ENCODE data around the gene ELOB.
A peak's percentile ranks its signal among the peaks of the same experiment; 100 is the strongest.

The ELOB gene

DNA sequence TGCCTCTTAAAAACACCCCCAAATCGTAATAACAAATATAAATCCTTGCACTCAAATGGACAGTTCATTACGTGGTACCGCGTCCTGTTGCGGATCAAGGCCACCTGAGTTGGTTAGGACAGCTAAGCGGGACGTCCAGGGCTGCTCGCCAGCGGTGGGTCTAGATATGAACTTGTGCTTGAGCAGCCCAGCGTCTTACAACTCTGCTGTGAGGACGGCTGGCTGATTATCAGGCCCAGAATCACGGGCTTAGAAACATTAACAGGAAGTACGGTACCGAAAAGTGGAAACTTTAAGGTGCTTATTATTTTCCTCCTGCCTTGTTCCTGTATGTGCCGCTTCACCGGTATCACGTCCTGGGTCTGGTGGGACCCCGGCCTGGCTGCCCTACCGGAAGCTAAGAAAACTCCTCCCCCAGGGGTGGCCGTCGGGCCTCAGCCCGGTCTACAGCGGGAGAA lies 25.5 kb downstream of the ELOB start:
- DNase-seq = no peak
- peaks cover 48% of the 10 kb centered on the region for H3K36me3 ChIP-seq (ENCODE audit: insufficient read depth, low read length)
- peak overlapping the region; percentile 93 for H3K27ac ChIP-seq (ENCODE audit: low read length)
- ATAC-seq (ENCODE audit: insufficient read depth, low read depth) = peak; percentile 68
- H3K9ac ChIP-seq (ENCODE audit: low read depth, low read length) = peak overlapping the region; percentile 83
- no peak for TF ChIP-seq EZH2 (IDR thresholded peaks at IDR 0.05; ENCODE audit: borderline replicate concordance, low read depth, low read length, severe bottlenecking)
- TF ChIP-seq, protein P1, sequence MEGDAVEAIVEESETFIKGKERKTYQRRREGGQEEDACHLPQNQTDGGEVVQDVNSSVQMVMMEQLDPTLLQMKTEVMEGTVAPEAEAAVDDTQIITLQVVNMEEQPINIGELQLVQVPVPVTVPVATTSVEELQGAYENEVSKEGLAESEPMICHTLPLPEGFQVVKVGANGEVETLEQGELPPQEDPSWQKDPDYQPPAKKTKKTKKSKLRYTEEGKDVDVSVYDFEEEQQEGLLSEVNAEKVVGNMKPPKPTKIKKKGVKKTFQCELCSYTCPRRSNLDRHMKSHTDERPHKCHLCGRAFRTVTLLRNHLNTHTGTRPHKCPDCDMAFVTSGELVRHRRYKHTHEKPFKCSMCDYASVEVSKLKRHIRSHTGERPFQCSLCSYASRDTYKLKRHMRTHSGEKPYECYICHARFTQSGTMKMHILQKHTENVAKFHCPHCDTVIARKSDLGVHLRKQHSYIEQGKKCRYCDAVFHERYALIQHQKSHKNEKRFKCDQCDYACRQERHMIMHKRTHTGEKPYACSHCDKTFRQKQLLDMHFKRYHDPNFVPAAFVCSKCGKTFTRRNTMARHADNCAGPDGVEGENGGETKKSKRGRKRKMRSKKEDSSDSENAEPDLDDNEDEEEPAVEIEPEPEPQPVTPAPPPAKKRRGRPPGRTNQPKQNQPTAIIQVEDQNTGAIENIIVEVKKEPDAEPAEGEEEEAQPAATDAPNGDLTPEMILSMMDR (IDR thresholded peaks at IDR 0.05; ENCODE audit: borderline replicate concordance, extremely low read depth, low read length, poor library complexity, severe bottlenecking) = no peak
- peaks cover 70% of the 10 kb centered on the region for H3K79me2 ChIP-seq (ENCODE audit: insufficient read depth, low read length)
- H3K4me3 ChIP-seq (ENCODE audit: low read depth in 1 of 2, low read length in 2 of 2) = peak overlapping the region; percentile 63 to 65
- peaks cover 43% of the 10 kb centered on the region for H3K4me1 ChIP-seq (ENCODE audit: insufficient read depth, low read length)
- H3K27me3 ChIP-seq (ENCODE audit: insufficient read depth, low read length, poor library complexity) = no peaks in the 10 kb centered on the region
- H3K4me2 ChIP-seq (ENCODE audit: insufficient read depth, low read length) = peak overlapping the region; percentile 76
- no peaks in the 10 kb centered on the region for H3K9me3 ChIP-seq (ENCODE audit: insufficient read depth, low read length, severe bottlenecking)
- peak overlapping the region; percentile 44 for H2AFZ ChIP-seq (ENCODE audit: low read depth, low read length)
- peaks cover 36% of the 10 kb centered on the region for H4K20me1 ChIP-seq (ENCODE audit: insufficient read depth, low read length)

DNA sequence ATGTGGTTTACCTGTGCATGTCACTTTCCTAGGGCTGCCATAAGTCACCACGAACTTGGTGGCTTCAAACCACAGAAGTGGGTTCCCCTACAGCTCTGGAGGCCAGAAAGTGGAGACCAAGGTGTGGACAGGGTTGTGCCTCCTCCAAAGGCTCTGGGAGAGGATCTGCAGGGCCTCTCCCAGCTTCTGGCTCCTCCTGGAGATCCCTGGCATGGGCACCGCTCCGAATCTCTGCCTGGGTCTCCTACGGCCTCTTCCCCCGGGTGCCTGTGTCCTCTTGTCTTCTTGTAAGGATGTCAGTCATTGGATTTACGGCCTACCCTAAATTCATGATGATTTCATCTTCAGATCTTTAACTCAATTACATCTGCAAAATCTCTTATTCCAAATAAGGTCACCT lies 27.1 kb downstream of the ELOB start:
- Histone ChIP-seq H3K27me3 (ENCODE audit: insufficient read depth, low read length, poor library complexity) (no peaks in the 10 kb centered on the region), H3K9ac (ENCODE audit: low read depth, low read length) (no peak overlapping the region), H3K4me1 (ENCODE audit: insufficient read depth, low read length) (peaks cover 28% of the 10 kb centered on the region), H2AFZ (ENCODE audit: low read depth, low read length) (no peak overlapping the region), H3K9me3 (ENCODE audit: insufficient read depth, low read length, severe bottlenecking) (no peaks in the 10 kb centered on the region), H4K20me1 (ENCODE audit: insufficient read depth, low read length) (peaks cover 20% of the 10 kb centered on the region), H3K36me3 (ENCODE audit: insufficient read depth, low read length) (peaks cover 31% of the 10 kb centered on the region), H3K27ac (ENCODE audit: low read length) (no peak overlapping the region), H3K79me2 (ENCODE audit: insufficient read depth, low read length) (peaks cover 53% of the 10 kb centered on the region), H3K4me3 (ENCODE audit: low read depth in 1 of 2, low read length in 2 of 2) (no peak overlapping the region), H3K4me2 (ENCODE audit: insufficient read depth, low read length) (no peak overlapping the region)
- ATAC-seq (ENCODE audit: insufficient read depth, low read depth) = no peak
- no peak for DNase-seq
- no peak for TF ChIP-seq EZH2 (IDR thresholded peaks at IDR 0.05; ENCODE audit: borderline replicate concordance, low read depth, low read length, severe bottlenecking)
- TF ChIP-seq, protein P1 (IDR thresholded peaks at IDR 0.05; ENCODE audit: borderline replicate concordance, extremely low read depth, low read length, poor library complexity, severe bottlenecking) = no peak

DNA sequence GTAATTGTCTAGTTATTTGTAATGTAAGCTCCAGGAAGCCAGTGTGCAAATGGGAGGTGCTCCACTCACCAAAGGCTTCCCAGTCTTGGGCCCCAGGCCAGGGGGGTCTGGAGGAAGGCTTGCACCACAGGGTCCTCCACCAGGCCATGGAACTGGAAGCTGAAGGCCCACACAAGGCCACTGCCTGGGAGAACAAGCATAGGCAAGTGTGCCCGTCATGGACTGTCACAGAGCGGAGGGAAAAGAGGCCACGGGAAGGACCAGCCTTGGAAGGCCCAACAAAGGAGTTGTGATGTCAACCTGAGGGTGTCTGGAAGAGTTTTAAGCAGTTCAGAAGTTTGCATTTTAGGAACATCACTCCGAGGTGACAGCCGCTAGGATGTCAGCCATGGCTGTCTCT lies 27.6 kb downstream of the ELOB start:
- Histone ChIP-seq H3K9me3 (ENCODE audit: insufficient read depth, low read length, severe bottlenecking) (no peaks in the 10 kb centered on the region), H3K4me3 (ENCODE audit: low read depth in 1 of 2, low read length in 2 of 2) (no peak overlapping the region), H3K4me1 (ENCODE audit: insufficient read depth, low read length) (peaks cover 24% of the 10 kb centered on the region), H2AFZ (ENCODE audit: low read depth, low read length) (no peak overlapping the region), H4K20me1 (ENCODE audit: insufficient read depth, low read length) (peaks cover 15% of the 10 kb centered on the region), H3K36me3 (ENCODE audit: insufficient read depth, low read length) (peaks cover 27% of the 10 kb centered on the region), H3K4me2 (ENCODE audit: insufficient read depth, low read length) (no peak overlapping the region), H3K27me3 (ENCODE audit: insufficient read depth, low read length, poor library complexity) (no peaks in the 10 kb centered on the region), H3K27ac (ENCODE audit: low read length) (no peak overlapping the region), H3K9ac (ENCODE audit: low read depth, low read length) (no peak overlapping the region), H3K79me2 (ENCODE audit: insufficient read depth, low read length) (peaks cover 48% of the 10 kb centered on the region)
- DNase-seq (no peak), ATAC-seq (ENCODE audit: insufficient read depth, low read depth) (no peak)
- TF ChIP-seq EZH2 (IDR thresholded peaks at IDR 0.05; ENCODE audit: borderline replicate concordance, low read depth, low read length, severe bottlenecking) = no peak
- TF ChIP-seq, protein P1 (IDR thresholded peaks at IDR 0.05; ENCODE audit: borderline replicate concordance, extremely low read depth, low read length, poor library complexity, severe bottlenecking) = no peak

Data from DND-41 (cell line).